Stimulated activated naive CD8-positive, alpha-beta T cell treated with anti-CD3 and anti-CD28 coated beads, Interleukin-15, amount 100 ng/mL, for 72 hours (primary cell): Measurements from ENCODE around the gene ELSPBP1.

Source experiments
- ATAC-seq: fragments of 150-1000 bp; cut with Tn5 transposase; 2 replicates; pipeline ENCODE4 v1.10.0; 2021; ENCODE audit warnings: mild to moderate bottlenecking, moderate library complexity
- DNase-seq, 2 donors: peaks; one replicate each; pipeline ENCODE4 v3.0.0; 2021 to 2022
- H3K27ac Mint-ChIP-seq, 2 donors: one replicate each; pipeline ENCODE4 v1.8.0; 2022; ENCODE audit warnings: mild to moderate bottlenecking in 2 of 2, mixed read lengths in 2 of 2, moderate library complexity in 2 of 2
- H3K27me3 Mint-ChIP-seq: one replicate; pipeline ENCODE4 v1.8.0; 2022; ENCODE audit warnings: mixed read lengths
- H3K4me1 Mint-ChIP-seq: one replicate; pipeline ENCODE4 v1.8.0; 2022; ENCODE audit warnings: mild to moderate bottlenecking, mixed read lengths
- H3K4me3 Mint-ChIP-seq, 2 donors: one replicate each; pipeline ENCODE4 v1.8.0; 2022; ENCODE audit warnings: mild to moderate bottlenecking in 2 of 2, mixed read lengths in 2 of 2, moderate library complexity in 1 of 2
- H3K9me3 Mint-ChIP-seq, 2 donors: one replicate each; pipeline ENCODE4 v1.8.0; 2022; ENCODE audit warnings: mixed read lengths in 2 of 2

The ELSPBP1 gene

GRCh38 chr19:48023518-48023917 is 29.1 kb downstream of the ELSPBP1 start:
- no peak overlapping the region for H3K27ac Mint-ChIP-seq
- no peak overlapping the region for H3K4me3 Mint-ChIP-seq

GRCh38 chr19:48025480-48025879 is 31.0 kb downstream of the ELSPBP1 start:
- H3K9me3 Mint-ChIP-seq: no peaks in the 10 kb centered on the region
- no peaks in the 10 kb centered on the region for H3K4me1 Mint-ChIP-seq

More at GRCh38 chr19:48023518-48023917, 29.1 kb downstream of the ELSPBP1 start:
- no peaks in the 10 kb centered on the region for H3K9me3 Mint-ChIP-seq
- ATAC-seq (no peak), DNase-seq (no peak)
- peaks cover 47% of the 10 kb centered on the region for H3K27me3 Mint-ChIP-seq
- no peaks in the 10 kb centered on the region for H3K4me1 Mint-ChIP-seq

GRCh38 chr19:48029431-48029830 is 35.0 kb downstream of the ELSPBP1 start:
- DNase-seq (no peak), ATAC-seq (no peak)
- H3K4me3 Mint-ChIP-seq: no peak overlapping the region
- peaks cover 54% of the 10 kb centered on the region for H3K27me3 Mint-ChIP-seq
- H3K27ac Mint-ChIP-seq: no peak overlapping the region
- H3K9me3 Mint-ChIP-seq: no peaks in the 10 kb centered on the region
- H3K4me1 Mint-ChIP-seq: no peaks in the 10 kb centered on the region

More at GRCh38 chr19:48025480-48025879, 31.0 kb downstream of the ELSPBP1 start:
- no peak for DNase-seq
- ATAC-seq: no peak
- H3K27ac Mint-ChIP-seq: no peak overlapping the region
- H3K27me3 Mint-ChIP-seq: peaks cover 53% of the 10 kb centered on the region
- no peak overlapping the region for H3K4me3 Mint-ChIP-seq

GRCh38 chr19:48030073-48030472 is 35.6 kb downstream of the ELSPBP1 start:
- Mint-ChIP-seq H3K9me3 (no peaks in the 10 kb centered on the region), H3K4me3 (no peak overlapping the region), H3K27me3 (peaks cover 48% of the 10 kb centered on the region), H3K27ac (no peak overlapping the region), H3K4me1 (no peaks in the 10 kb centered on the region)
- DNase-seq: no peak
- no peak for ATAC-seq

- Mint-ChIP-seq H3K27ac (no peak overlapping the region), H3K9me3 (no peaks in the 10 kb centered on the region), H3K27me3 (peaks cover 27% of the 10 kb centered on the region), H3K4me3 (no peak overlapping the region), H3K4me1 (no peaks in the 10 kb centered on the region)
- DNase-seq: no peak
- ATAC-seq: no peak
Observed at GRCh38 chr19:48033604-48034003, 39.2 kb downstream of the ELSPBP1 start.

- Mint-ChIP-seq H3K9me3 (no peaks in the 10 kb centered on the region), H3K27ac (no peak overlapping the region), H3K4me1 (no peaks in the 10 kb centered on the region), H3K4me3 (no peak overlapping the region), H3K27me3 (peaks cover 46% of the 10 kb centered on the region)
- no peak for DNase-seq
- no peak for ATAC-seq
Observed at GRCh38 chr19:48036765-48037164, 42.3 kb downstream of the ELSPBP1 start.

- no peaks in the 10 kb centered on the region for H3K4me1 Mint-ChIP-seq
- DNase-seq (no peak), ATAC-seq (no peak)
- peaks cover 59% of the 10 kb centered on the region for H3K27me3 Mint-ChIP-seq
- peak overlapping the region in 1 of 2 donors; percentile 9 for H3K27ac Mint-ChIP-seq
- peaks cover 5 to 11% of the 10 kb centered on the region in 2 donors for H3K9me3 Mint-ChIP-seq
- no peak overlapping the region for H3K4me3 Mint-ChIP-seq
Observed at GRCh38 chr19:48041877-48042580, 47.6 kb downstream of the ELSPBP1 start.

GRCh38 chr19:48043675-48044258 is 49.3 kb downstream of the ELSPBP1 start, which contains the start of gene CABP5:
TSS of gene CABP5 (minus strand) at chr19:48044079. CDS start at chr19:48043922, 157 bp downstream.
- H3K4me1 Mint-ChIP-seq: no peaks in the 10 kb centered on the region
- peaks cover 58% of the 10 kb centered on the region for H3K27me3 Mint-ChIP-seq
- ATAC-seq: no peak
- no peak for DNase-seq
- H3K27ac Mint-ChIP-seq: peak within 1 kb of the TSS in 1 of 2 donors; percentile 85
- H3K9me3 Mint-ChIP-seq: peaks cover 5 to 11% of the 10 kb centered on the region in 2 donors
- H3K4me3 Mint-ChIP-seq: no peak within 1 kb of the TSS

GRCh38 chr19:48044561-48044960 is 50.1 kb downstream of the ELSPBP1 start:
- Mint-ChIP-seq H3K9me3 (peaks cover 5 to 11% of the 10 kb centered on the region in 2 donors), H3K4me3 (no peak overlapping the region), H3K27me3 (peaks cover 50% of the 10 kb centered on the region), H3K27ac (no peak overlapping the region), H3K4me1 (no peaks in the 10 kb centered on the region)
- no peak for ATAC-seq
- no peak for DNase-seq

GRCh38 chr19:48051335-48052033 is 57.1 kb downstream of the ELSPBP1 start:
- no peak for ATAC-seq
- H3K4me3 Mint-ChIP-seq: no peak overlapping the region
- H3K4me1 Mint-ChIP-seq: no peaks in the 10 kb centered on the region
- no peak for DNase-seq
- no peak overlapping the region for H3K27ac Mint-ChIP-seq
- H3K27me3 Mint-ChIP-seq: no peaks in the 10 kb centered on the region
- no peaks in the 10 kb centered on the region for H3K9me3 Mint-ChIP-seq

- DNase-seq (no peak), ATAC-seq (no peak)
- Mint-ChIP-seq H3K27ac (no peak overlapping the region), H3K9me3 (no peaks in the 10 kb centered on the region), H3K4me3 (no peak overlapping the region), H3K4me1 (no peaks in the 10 kb centered on the region), H3K27me3 (no peaks in the 10 kb centered on the region)
Observed at GRCh38 chr19:48053076-48053475, 58.6 kb downstream of the ELSPBP1 start.

GRCh38 chr19:48053856-48054255 is 59.4 kb downstream of the ELSPBP1 start:
- Mint-ChIP-seq H3K27ac (no peak overlapping the region), H3K4me3 (no peak overlapping the region), H3K4me1 (no peaks in the 10 kb centered on the region), H3K27me3 (no peaks in the 10 kb centered on the region), H3K9me3 (no peaks in the 10 kb centered on the region)
- ATAC-seq (no peak), DNase-seq (no peak)

- ATAC-seq (no peak), DNase-seq (no peak)
- Mint-ChIP-seq H3K4me1 (no peaks in the 10 kb centered on the region), H3K4me3 (no peak overlapping the region), H3K9me3 (no peaks in the 10 kb centered on the region), H3K27ac (no peak overlapping the region), H3K27me3 (no peaks in the 10 kb centered on the region)
Observed at GRCh38 chr19:48059331-48059730, 64.9 kb downstream of the ELSPBP1 start.

GRCh38 chr19:48060381-48060780 is 65.9 kb downstream of the ELSPBP1 start:
- Mint-ChIP-seq H3K4me1 (no peaks in the 10 kb centered on the region), H3K4me3 (no peak overlapping the region), H3K9me3 (no peaks in the 10 kb centered on the region), H3K27me3 (no peaks in the 10 kb centered on the region), H3K27ac (no peak overlapping the region)
- no peak for DNase-seq
- no peak for ATAC-seq

GRCh38 chr19:48061401-48062344 is 67.2 kb downstream of the ELSPBP1 start:
- Mint-ChIP-seq H3K27me3 (no peaks in the 10 kb centered on the region), H3K27ac (no peak overlapping the region), H3K4me3 (no peak overlapping the region), H3K9me3 (no peaks in the 10 kb centered on the region), H3K4me1 (no peaks in the 10 kb centered on the region)
- DNase-seq (no peak), ATAC-seq (no peak)
